ENCODE measurements around the gene MLLT1. TPM values are rescaled to one million over a fixed set of nuclear protein-coding genes. Genes with fewer than 3 reads are reported as not detected.

MLLT1 gene
- 58.3 TPM for total RNA-seq (2021; ENCODE audit: unreplicated experiment)
- polyA plus RNA-seq (2012; ENCODE audit: insufficient read length): 42.1 TPM
- Bru-seq, nascent RNA: percentile 61 among the genes with signal in this experiment
- BruChase-seq, experiment 1, labeled RNA remaining after a 2-hour chase: percentile 63 among the genes with signal in this experiment
- BruChase-seq, experiment 2, labeled RNA remaining after a 6-hour chase: percentile 71 among the genes with signal in this experiment
- long read RNA-seq, partial matches to known transcripts: 23 of 97 reads
- long read RNA-seq, other reads (novel, unspliced or antisense): 74 of 97 reads

- Histone ChIP-seq H3K36me3 (ENCODE audit: control insufficient read depth, insufficient read depth, low read length) (no peaks in the 10 kb centered on the region; the same call in 1 of the 2 replicates), H3K9me3 (ENCODE audit: control insufficient read depth, insufficient read depth, low read depth, low read length) (no peaks in the 10 kb centered on the region), H3K4me1 (ENCODE audit: control insufficient read depth, insufficient read depth, low read length) (peaks cover 3% of the 10 kb centered on the region; the same call in 1 of the 2 replicates), H3K27me3 (ENCODE audit: control insufficient read depth, insufficient read depth, low read length) (no peaks in the 10 kb centered on the region), H3K27ac (ENCODE audit: low read length) (peak within 1 kb of the TSS; percentile 78), H3K4me3 (ENCODE audit: low read depth in 2 of 2, low read length in 2 of 2) (peak within 1 kb of the TSS; percentile 81 to 82)
- CTCF ChIA-PET: no interaction called here
- in situ Hi-C loops (cut with HindIII; ENCODE audit: low pct_unique_long_range_greater_than_20kb, low sequenced_read_pairs): no loop called here
- TF ChIP-seq POLR2AphosphoS5 (IDR thresholded peaks at IDR 0.05; ENCODE audit: low read depth, low read length): no peak; the same call in 1 of the 2 replicates
- no peak for TF ChIP-seq TCF7L2 (IDR thresholded peaks at IDR 0.05; ENCODE audit: low read depth, low read length)
- TF ChIP-seq, protein P1, sequence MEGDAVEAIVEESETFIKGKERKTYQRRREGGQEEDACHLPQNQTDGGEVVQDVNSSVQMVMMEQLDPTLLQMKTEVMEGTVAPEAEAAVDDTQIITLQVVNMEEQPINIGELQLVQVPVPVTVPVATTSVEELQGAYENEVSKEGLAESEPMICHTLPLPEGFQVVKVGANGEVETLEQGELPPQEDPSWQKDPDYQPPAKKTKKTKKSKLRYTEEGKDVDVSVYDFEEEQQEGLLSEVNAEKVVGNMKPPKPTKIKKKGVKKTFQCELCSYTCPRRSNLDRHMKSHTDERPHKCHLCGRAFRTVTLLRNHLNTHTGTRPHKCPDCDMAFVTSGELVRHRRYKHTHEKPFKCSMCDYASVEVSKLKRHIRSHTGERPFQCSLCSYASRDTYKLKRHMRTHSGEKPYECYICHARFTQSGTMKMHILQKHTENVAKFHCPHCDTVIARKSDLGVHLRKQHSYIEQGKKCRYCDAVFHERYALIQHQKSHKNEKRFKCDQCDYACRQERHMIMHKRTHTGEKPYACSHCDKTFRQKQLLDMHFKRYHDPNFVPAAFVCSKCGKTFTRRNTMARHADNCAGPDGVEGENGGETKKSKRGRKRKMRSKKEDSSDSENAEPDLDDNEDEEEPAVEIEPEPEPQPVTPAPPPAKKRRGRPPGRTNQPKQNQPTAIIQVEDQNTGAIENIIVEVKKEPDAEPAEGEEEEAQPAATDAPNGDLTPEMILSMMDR (IDR thresholded peaks at IDR 0.05): peak; percentile 87
- TF ChIP-seq SIN3A (IDR thresholded peaks at IDR 0.05; ENCODE audit: borderline replicate concordance, insufficient read depth, low read depth, low read length): peak; percentile 59; the same call in 1 of the 2 replicates
- TF ChIP-seq, protein P2, sequence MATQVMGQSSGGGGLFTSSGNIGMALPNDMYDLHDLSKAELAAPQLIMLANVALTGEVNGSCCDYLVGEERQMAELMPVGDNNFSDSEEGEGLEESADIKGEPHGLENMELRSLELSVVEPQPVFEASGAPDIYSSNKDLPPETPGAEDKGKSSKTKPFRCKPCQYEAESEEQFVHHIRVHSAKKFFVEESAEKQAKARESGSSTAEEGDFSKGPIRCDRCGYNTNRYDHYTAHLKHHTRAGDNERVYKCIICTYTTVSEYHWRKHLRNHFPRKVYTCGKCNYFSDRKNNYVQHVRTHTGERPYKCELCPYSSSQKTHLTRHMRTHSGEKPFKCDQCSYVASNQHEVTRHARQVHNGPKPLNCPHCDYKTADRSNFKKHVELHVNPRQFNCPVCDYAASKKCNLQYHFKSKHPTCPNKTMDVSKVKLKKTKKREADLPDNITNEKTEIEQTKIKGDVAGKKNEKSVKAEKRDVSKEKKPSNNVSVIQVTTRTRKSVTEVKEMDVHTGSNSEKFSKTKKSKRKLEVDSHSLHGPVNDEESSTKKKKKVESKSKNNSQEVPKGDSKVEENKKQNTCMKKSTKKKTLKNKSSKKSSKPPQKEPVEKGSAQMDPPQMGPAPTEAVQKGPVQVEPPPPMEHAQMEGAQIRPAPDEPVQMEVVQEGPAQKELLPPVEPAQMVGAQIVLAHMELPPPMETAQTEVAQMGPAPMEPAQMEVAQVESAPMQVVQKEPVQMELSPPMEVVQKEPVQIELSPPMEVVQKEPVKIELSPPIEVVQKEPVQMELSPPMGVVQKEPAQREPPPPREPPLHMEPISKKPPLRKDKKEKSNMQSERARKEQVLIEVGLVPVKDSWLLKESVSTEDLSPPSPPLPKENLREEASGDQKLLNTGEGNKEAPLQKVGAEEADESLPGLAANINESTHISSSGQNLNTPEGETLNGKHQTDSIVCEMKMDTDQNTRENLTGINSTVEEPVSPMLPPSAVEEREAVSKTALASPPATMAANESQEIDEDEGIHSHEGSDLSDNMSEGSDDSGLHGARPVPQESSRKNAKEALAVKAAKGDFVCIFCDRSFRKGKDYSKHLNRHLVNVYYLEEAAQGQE (IDR thresholded peaks at IDR 0.05; ENCODE audit: insufficient read depth in 1 of 2, low read depth in 2 of 2, low read length in 1 of 2): no peak
- POLR2A ChIA-PET: no interaction called here
- DNase-seq (ENCODE audit: low read depth, low spot score) (peak; percentile 61), ATAC-seq (peak; percentile 100)
- intact Hi-C loops (cut with micrococcal nuclease; ENCODE audit: unreplicated experiment): no loop called here
- BruUV-seq (replicated peaks): no TSS peak
Observed at GRCh38 chr19:6279931-6280591, at the start of gene MLLT1. MLLT1 (minus strand) TSS chr19:6279975; CDS start chr19:6279784, 191 bp downstream.

DNA sequence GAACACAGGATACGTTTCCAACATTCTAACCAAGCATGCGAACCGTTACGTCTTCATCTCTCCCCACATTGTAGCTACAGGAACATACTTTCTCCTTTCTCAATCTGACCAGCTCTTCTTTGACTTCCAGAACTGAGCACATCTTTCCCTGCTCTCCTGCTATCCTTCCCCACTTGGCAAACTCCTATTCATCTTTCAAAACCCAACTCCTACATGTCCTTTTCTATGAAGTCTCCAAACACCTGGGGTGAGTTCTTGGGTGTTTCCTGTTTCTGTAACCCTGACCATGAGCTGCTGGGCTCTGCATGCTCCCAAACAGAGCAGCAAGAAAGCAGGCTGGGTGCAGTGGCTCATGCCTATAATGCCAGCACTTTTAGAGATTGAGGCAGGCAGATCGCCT is 47.0 kb upstream of the MLLT1 start:
- ChIA-PET CTCF (no interaction called here), POLR2A (no interaction called here)
- H3K27me3 ChIP-seq (ENCODE audit: control insufficient read depth, insufficient read depth, low read length): peaks cover 3% of the 10 kb centered on the region; the same call in 1 of the 2 replicates
- no peak overlapping the region for H3K4me3 ChIP-seq (ENCODE audit: low read depth in 2 of 2, low read length in 2 of 2)
- ATAC-seq: no peak
- no peaks in the 10 kb centered on the region for H3K4me1 ChIP-seq (ENCODE audit: control insufficient read depth, insufficient read depth, low read length)
- BruUV-seq (replicated peaks): no TSS peak
- intact Hi-C loops (cut with micrococcal nuclease; ENCODE audit: unreplicated experiment): no loop called here
- no peak for TF ChIP-seq POLR2AphosphoS5 (IDR thresholded peaks at IDR 0.05; ENCODE audit: low read depth, low read length)
- no peak for DNase-seq (ENCODE audit: low read depth, low spot score)
- no peaks in the 10 kb centered on the region for H3K9me3 ChIP-seq (ENCODE audit: control insufficient read depth, insufficient read depth, low read depth, low read length)
- in situ Hi-C loops (cut with HindIII; ENCODE audit: low pct_unique_long_range_greater_than_20kb, low sequenced_read_pairs): no loop called here
- H3K27ac ChIP-seq (ENCODE audit: low read length): no peak overlapping the region
- no peaks in the 10 kb centered on the region for H3K36me3 ChIP-seq (ENCODE audit: control insufficient read depth, insufficient read depth, low read length)

DNA sequence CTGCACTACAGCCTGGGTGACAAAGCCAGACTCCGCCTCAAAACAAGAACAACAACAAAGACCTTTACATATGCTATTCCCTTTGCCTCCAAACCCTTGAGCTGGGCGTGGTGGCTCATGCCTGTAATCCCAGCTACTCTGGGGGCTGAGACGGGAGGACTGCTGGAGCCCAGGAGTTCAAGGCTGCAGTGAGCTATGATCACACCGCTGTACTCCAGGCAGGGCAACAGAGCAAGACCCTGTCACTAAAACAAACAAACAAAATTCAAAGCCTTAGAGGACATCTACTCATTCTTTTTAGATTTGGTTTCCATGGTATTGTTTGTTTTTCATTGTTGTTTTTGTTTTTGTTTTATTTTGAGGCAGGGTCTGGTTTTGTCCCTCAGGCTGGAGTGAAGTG is 45.8 kb upstream of the MLLT1 start:
- in situ Hi-C loops (cut with HindIII; ENCODE audit: low pct_unique_long_range_greater_than_20kb, low sequenced_read_pairs) (no loop called here), intact Hi-C loops (cut with micrococcal nuclease; ENCODE audit: unreplicated experiment) (no loop called here)
- Histone ChIP-seq H3K4me3 (ENCODE audit: low read depth in 2 of 2, low read length in 2 of 2) (no peak overlapping the region), H3K36me3 (ENCODE audit: control insufficient read depth, insufficient read depth, low read length) (no peaks in the 10 kb centered on the region), H3K27me3 (ENCODE audit: control insufficient read depth, insufficient read depth, low read length) (peaks cover 5% of the 10 kb centered on the region; the same call in 1 of the 2 replicates), H3K4me1 (ENCODE audit: control insufficient read depth, insufficient read depth, low read length) (no peaks in the 10 kb centered on the region), H3K27ac (ENCODE audit: low read length) (no peak overlapping the region), H3K9me3 (ENCODE audit: control insufficient read depth, insufficient read depth, low read depth, low read length) (no peaks in the 10 kb centered on the region)
- POLR2A ChIA-PET: no interaction called here
- ATAC-seq (no peak), DNase-seq (ENCODE audit: low read depth, low spot score) (no peak)
- no TSS peak for BruUV-seq (replicated peaks)
- CTCF ChIA-PET: no interaction called here
- TF ChIP-seq POLR2AphosphoS5 (IDR thresholded peaks at IDR 0.05; ENCODE audit: low read depth, low read length) (no peak), TCF7L2 (IDR thresholded peaks at IDR 0.05; ENCODE audit: low read depth, low read length) (no peak), SIN3A (IDR thresholded peaks at IDR 0.05; ENCODE audit: borderline replicate concordance, insufficient read depth, low read depth, low read length) (no peak)
- TF ChIP-seq, protein P1 (IDR thresholded peaks at IDR 0.05): no peak
- TF ChIP-seq, protein P2 (IDR thresholded peaks at IDR 0.05; ENCODE audit: insufficient read depth in 1 of 2, low read depth in 2 of 2, low read length in 1 of 2): no peak

Measured in Panc1 (cell line).